OCI-LY3 (cell line): ENCODE results near the gene ZFYVE28.

ENCODE experiments used
- EZH2phosphoT487 ChIP-seq: fragments of 200-600 bp; shearing (Covaris generic); IDR thresholded peaks from 2 replicates; pipeline ENCODE4 v1.6.1; 2018; ENCODE audit warnings: antibody characterized with exemption, mixed run types, low read depth
- TF ChIP-seq, protein P1 (sequence below): fragments of 200-600, 300-600 bp; sonication (generic); IDR thresholded peaks from 2 replicates; pipeline ENCODE4 v1.5.1; 2014; ENCODE audit warnings: antibody characterized with exemption, low read length, low read depth

- TF ChIP-seq, protein P1, sequence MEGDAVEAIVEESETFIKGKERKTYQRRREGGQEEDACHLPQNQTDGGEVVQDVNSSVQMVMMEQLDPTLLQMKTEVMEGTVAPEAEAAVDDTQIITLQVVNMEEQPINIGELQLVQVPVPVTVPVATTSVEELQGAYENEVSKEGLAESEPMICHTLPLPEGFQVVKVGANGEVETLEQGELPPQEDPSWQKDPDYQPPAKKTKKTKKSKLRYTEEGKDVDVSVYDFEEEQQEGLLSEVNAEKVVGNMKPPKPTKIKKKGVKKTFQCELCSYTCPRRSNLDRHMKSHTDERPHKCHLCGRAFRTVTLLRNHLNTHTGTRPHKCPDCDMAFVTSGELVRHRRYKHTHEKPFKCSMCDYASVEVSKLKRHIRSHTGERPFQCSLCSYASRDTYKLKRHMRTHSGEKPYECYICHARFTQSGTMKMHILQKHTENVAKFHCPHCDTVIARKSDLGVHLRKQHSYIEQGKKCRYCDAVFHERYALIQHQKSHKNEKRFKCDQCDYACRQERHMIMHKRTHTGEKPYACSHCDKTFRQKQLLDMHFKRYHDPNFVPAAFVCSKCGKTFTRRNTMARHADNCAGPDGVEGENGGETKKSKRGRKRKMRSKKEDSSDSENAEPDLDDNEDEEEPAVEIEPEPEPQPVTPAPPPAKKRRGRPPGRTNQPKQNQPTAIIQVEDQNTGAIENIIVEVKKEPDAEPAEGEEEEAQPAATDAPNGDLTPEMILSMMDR = no peak
- no peak for TF ChIP-seq EZH2phosphoT487
These were observed 98.3 kb downstream of the ZFYVE28 start for GRCh38 chr4:2320152-2320551.
